Activated CD4-positive, CD25-positive, alpha-beta regulatory T cell treated with anti-CD3 and anti-CD28 coated beads, Interleukin-2, amount 50 U/mL, for 16 hours (primary cell): Measurements from ENCODE around the gene CSPG5.

Experiments
- DNase-seq: peaks from one replicate; pipeline ENCODE4 v3.0.0-alpha.2; 2020; ENCODE audit warnings: low read depth, low spot score

Gene CSPG5, protein sequence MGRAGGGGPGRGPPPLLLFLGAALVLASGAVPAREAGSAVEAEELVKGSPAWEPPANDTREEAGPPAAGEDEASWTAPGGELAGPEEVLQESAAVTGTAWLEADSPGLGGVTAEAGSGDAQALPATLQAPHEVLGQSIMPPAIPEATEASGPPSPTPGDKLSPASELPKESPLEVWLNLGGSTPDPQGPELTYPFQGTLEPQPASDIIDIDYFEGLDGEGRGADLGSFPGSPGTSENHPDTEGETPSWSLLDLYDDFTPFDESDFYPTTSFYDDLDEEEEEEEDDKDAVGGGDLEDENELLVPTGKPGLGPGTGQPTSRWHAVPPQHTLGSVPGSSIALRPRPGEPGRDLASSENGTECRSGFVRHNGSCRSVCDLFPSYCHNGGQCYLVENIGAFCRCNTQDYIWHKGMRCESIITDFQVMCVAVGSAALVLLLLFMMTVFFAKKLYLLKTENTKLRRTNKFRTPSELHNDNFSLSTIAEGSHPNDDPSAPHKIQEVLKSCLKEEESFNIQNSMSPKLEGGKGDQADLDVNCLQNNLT

DNA sequence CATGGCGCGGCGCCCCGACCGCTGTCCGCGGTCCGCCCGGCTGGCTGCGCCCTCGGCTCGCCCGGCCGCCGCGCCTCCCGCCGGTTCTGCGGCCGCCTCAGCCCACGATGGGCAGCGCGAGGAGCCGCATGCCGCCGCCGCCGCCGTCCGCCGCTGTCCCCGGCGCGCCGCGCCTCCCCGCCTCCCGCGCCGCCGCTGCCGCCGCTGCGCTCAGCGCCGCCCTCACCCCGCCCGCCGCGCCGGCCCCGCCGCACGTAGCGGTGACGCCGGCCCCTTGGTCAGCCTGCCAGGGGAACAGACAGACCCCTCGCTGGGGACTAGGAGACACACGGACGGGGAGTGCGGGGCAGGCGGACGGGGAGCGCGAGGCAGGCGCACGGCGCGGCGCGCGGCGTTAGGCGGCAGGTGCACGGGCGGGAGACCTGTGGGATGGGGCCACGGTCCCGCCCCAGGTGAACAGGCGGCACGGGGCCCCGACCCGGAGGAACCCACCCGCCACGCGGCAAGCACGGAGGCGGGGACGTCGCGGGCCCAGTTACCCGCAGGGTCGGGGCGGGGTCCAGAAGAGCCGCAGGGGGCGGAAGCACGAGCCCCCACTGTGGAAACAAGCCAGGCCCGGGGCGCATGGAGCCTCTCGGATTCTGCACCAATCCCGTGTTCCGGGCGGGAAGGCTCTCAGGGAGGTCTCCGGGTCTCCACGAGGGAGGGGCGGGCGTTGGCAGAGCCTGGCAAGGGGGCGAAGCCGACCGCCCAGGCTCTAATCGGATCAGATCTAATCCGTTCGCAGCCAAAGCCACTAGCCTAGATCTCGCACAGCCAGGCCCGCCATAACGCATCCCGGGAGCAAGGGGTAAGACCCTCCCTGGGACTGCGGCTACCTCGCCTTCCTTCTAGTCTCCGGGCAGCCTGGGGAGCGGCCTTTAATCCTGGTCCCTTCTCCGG is at the start of gene CSPG5:
Gene CSPG5, minus strand, starts transcription at position 175 of the 942 bp plus-strand sequence. Its CDS starts 172 bp downstream, at position 3.
- no peak for DNase-seq

DNA sequence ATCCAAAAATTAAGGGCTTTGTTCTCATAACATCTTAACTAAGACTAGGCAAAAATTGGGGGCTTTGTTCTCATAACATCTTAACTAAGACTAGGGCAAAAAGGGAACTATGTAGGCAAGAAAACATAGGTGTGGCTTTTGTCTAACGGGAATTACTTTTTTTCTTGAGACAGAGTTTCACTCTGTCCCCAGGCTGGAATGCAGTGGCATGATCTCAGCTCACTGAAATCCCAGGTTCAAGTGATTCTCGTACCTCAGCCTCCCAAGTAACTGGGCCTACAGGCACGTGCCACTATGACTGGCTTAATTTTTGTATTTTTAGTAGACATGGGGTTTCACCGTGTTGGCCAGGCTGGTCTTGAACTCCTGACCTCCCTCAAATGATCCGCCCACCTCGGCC is 49.8 kb upstream of the CSPG5 start:
- DNase-seq: no peak

DNA sequence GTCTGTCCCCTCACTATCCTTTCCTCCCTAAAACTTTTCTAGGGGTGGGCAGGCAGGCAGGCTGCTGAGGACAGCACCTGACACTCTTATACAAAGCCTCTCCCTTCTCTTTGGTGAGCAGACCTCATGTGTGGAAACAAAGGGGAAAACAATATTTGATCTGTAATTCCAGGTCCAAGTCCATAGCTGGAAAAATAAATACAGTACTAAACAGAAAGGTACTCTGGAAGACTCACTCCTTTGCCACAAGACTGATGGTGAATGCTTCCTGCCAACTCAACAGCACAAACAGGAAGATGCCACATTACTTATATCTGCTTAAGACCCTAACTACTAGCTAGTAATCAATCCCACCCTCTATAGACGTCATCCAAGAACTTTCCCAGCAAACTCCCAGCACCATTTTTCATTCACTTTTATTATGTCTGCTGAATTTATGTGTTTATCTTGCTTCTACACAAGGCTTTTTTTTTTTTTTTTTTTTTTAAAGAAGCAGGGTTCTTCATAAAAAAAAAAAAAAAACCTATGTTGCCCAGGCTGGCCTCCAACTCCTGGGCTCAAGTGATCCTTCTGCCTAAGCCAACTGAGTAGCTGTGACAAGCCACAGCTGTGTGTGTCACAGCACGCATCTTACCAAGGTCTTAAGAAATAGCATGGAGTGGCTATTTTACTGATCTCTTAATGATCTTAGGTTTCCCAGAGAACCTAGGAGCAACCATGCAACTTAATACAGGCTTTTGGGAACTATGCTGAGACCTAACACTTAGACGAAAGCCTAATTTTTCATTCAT is 44.2 kb upstream of the CSPG5 start:
- DNase-seq: no peak

DNA sequence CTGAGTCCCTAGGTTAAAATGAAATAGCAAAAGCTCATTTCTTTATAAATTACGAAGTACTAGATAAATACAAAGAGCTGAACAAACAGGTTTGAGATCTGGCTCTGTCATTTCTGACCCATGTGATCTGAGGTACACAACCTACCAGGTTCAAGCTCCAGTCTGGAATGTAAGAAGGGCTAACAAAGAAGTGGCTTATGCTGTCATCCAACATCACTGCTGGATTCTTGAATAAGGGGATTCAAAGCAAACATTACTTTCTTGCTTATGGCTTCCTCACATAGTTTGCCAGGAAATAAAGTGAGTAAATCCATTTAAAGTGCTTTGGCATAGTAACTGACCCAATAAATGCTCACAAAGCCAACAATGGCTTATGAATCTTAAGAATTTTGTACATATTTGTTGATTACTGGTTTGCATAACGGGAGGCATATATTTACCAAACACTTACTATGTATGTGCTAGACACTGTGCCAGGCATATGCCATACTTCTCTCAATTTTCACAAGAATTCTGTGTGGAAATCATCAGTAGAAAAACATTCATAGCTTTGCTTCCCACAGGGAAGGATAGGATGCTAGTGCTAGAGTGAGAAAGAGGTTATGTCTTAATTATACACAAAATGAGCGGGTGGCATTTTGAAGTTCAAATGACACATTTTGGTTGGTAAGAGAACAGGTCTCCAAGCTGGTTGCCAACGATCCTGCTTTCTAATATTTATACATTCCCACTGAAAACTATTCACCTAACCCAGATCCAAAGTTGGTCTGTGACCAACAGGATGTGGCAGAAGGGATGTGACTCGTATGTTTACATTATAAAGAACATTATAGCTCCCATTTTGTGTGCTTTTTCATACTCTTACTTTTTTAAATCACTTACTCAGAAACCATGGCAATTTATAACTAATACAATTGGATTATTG is 38.7 kb upstream of the CSPG5 start:
- DNase-seq: no peak

DNA sequence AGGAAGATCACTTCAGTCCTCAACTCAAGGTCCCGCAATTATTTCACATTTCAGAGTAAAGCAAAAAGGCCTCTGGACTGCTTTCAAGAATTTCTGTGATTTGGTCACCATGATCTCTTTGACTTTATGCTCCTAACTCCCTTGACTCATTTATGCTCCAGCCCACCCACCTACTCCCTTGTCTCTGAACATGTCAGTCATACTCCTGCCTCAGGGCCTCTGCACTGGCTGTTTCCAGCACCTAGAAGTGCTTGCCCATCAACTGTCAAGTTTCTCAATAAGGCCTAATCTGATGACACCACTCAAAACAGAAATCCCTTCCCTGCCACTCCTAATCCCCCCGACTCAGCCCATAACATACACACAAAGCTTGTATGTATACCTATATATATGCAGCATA is 36.1 kb upstream of the CSPG5 start:
- no peak for DNase-seq

DNA sequence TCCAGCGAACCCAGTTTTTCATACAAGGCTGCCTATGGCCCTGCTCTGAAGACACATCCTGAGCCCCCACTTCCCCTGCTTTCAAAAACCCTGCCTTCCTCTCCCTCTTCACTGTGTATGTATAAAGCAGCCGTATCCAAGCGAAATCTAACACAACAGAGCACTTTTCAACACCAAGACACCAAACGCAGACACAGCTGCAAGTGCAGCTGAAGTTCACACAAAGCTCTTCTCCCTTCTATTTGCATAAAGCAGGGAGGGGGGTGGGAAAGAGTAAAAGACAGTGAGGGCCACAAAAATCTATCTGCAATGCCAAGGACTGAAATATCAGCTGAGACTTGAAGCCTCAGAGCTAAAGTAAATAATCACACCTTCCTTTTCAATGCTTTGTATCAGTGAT is 35.1 kb upstream of the CSPG5 start:
- no peak for DNase-seq

DNA sequence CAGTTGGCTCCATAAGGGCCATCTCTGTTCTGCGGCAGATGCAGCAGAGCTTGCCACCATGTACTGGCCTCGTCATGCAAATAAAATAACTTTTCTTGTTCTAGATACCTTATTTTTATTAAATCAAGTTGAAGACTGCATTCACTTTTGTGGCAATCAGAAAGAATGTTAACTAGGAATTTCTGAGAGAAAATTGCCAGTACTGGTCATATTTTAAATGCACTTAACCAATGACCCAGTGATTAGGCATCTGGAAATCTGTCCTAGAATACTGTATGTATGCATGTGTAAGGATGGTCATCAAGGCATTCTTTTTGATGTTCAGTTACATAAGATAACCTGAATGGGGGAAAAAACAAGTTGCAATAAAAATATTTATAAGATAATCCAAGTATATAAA is 34.2 kb upstream of the CSPG5 start:
- DNase-seq: no peak

DNA sequence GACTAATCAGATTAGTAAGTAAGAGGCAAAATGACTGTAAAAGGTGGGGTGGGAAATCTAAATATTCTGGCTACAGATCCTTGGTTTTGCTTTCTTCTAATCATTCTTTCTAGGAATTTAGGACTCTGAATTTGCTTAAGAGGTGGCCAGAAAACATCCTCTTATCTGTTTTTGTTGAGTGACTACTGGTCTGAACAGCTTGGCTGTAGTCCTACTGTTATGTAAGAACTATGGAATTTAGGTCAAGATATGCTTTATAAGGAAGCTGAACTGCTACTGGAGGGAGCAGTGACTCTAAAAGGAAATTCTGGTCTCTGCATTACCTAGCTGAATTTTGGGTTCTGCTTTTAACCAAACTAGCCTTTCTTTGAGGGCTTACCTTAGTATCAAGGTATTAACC is 33.5 kb upstream of the CSPG5 start:
- DNase-seq: no peak

DNA sequence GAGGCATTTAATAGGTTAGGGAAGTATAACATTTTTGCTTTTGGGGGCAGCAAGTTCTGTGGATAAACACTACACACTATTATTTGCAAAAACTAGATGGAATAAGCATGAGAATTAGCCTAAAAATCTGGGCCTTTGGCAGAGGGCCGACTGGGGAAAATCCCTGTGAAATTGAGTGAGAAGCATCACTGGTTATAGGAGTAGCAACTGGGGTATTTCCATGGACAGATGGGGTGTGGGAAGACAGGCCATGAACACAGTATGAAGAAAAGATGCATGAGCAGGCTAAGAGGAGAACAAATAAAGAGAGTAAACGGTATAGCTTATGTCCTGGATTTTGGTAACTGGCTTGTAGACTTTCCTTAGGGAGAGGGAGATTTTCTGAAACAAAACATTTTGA is 32.9 kb upstream of the CSPG5 start:
- DNase-seq: no peak

DNA sequence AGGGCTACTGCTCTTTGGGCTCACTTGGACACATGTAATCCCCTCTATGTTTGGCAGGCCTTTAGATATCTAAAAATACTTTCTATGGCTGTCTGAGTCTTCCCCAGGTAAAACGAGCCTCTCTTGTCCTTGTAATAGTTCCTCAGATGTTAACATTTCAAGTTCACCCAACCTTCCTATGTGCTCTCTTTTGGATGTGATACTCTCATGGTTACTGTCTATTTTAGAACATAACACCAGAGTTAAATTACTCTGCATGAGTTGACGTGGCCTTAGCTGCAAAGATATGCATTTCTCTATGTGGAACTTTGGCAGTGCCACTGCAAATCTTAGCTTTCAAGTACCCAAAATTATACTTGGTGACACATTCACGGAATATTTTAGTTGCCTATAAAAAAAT is 31.9 kb upstream of the CSPG5 start:
- no peak for DNase-seq

DNA sequence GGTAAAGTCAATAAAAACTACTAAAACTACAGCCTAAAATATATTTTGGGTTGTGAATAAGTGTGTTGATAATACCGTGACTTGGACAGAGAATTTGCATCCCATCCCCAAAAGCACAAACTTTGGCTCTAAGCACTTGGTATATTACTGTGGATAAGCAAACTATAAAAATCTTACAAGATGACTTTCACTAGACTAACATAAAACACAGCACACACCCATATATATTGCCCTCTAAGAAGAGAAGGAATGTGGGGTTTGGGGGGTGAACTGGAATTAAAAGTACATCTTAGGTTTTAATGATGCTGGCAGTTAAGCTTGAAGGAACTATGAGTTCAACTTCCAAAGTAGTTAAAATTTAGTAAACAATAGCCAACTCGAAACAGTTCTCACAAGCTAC is 28.7 kb upstream of the CSPG5 start:
- no peak for DNase-seq

DNA sequence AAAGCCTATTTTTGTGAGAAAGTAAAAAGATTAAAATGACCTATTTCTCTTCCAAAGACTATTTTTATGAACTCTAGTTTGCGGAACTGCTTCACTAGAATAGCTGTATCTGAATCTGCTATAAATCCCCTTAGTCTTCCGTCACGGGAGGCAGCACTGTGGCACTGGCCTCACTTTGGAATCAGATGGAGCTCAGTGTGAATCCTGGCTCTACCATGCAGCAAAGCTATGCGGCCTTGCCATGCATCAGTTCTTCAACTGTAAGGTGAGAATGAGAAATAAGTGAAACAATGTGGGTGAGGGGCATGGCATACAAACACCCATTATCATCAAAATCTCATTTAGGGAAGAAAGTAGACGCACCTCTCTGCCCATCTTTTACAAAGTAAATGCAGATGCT is 27.5 kb upstream of the CSPG5 start:
- DNase-seq: no peak

DNA sequence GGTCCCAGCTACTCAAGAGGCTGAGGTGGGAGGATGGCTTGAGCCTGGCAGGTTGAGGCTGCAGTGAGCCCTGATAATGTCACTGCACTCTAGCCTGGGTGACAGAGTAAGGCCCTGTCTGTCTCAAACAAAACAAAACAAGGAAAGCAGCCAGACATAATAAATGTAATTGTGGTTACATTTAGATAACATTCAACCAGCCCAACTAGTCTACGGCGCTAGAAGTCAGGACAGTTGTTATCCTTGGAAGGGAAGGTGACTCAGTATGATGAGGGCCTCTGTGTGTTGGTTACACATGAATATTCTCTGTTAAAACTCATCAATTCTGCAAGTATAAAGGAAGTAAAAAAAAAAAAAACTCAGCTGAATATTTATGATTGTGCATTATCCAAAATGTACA is 27.0 kb upstream of the CSPG5 start:
- no peak for DNase-seq

DNA sequence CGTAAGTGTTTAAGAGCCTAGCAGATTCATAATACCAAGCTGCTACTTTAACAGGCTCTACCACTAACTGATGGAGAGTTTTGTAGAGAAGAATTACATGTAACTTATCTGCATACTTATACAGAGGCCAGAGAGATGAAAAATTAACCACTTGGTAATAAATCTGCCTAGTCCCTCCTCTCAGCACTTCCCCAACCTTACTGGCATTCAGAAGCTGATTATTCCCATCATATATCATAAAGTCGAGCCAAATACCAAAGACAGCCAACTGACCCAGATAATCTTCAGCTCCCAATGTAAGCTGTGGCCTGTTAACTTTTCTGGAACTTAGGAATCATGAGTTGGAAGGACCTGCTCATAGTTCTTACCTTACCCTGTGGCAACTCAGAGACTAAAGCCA is 25.5 kb upstream of the CSPG5 start:
- no peak for DNase-seq

DNA sequence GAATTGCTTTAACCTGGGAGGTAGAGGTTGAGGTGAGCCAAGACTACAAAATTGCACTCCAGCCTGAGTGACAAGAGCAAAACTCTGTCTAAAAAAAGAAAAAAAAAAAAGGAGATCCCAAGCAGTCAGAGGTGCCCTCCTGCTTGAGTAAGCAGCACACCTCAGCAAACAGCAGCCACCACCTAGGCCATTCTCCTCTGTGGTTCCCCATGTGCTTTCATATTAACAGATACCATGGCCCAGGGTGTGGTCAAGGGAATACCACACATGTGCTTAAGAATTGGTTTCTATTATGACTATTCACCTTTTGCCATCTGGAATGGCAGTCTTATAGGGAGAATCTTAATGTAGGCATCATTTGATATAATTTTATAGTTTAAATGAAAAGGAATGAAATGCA is 24.7 kb upstream of the CSPG5 start:
- no peak for DNase-seq

DNA sequence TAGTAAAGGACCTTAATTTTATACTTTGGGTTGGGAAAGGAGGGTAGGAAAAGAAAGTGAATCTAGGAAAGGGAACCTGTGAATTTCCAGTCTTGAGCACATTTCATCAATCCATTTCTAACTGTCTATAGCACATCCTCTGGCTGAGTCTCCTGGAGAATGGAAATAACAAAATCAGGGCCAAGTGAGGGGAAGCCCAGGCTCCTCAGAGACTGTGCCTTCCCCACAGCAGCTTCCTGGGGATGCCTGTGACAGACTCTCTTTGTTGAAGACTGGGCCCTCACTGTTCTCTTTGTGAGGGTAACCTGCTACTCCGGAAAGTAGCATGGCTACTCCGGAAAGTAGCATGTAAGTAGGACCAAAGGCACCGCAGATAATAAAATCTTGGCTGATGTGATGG is 22.6 kb upstream of the CSPG5 start:
- no peak for DNase-seq

DNA sequence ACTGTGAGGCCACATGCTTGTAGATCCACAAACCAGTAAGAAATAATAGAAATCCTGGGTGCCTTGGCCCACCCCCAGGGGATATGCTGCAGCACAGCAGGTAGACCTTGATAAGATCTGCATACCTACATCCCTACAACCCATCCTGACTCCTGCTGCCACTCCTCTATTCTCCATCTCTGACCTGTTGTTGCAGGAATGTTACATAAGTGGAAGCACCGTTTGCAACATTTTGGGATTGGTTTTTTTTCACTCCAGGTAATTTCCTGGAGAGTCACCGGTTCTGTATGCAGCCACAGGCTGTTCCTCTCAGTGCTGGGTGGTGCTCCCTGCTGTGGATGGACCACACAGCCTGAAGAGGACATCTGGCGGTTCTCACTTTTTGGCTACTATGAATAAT is 16.1 kb upstream of the CSPG5 start:
- DNase-seq: no peak

DNA sequence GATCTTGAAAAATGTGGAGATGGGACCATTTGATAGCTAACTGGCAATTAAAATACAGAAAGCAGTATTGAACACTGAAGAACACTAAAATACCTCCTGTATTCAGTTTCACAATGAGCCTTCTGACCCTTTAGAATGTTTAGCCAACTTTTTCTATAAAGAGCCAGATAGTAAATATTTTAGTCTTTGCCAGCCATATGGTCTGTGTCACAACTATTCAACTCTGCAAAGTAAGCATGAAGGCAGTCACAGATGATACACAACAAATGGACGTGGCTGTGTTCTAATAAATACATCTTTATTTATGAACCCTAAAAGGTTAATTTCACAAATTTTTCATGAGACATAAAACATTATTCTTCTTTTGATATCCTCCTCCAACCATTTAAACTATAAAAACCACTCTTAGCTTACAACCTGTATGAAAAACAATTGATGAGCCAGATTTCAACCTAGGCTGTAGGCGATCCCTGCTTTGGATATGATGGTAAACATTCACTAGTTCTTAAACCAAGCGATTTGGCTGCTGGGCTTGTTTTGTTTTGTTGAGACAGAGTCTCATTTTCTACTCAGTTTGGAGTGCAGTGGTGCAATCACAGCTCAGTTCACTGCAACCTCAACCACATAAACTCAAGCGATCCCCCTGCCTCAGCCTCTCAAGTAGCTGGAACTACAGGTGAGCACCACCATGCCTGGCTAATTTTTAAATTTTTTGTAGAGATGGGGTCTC is 13.6 kb upstream of the CSPG5 start:
- no peak for DNase-seq

DNA sequence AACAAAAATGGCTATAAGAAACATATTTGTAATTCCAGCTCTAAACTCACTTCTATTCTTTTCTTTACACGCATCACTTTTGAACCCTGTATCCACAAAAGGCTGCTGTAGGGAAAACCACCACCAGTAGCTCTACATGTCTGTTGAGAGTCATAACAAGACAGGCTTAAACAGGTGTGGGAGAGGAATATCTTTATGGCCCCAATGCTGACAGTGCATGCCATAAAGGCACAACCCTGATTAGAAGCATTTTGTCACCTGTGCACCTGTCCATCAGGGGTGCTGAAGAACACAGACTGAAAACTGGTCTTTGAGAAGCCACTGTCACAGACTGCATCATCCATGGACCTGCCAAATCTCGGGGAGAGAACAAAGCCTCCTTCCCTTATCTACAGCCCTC is 11.6 kb upstream of the CSPG5 start:
- no peak for DNase-seq

DNA sequence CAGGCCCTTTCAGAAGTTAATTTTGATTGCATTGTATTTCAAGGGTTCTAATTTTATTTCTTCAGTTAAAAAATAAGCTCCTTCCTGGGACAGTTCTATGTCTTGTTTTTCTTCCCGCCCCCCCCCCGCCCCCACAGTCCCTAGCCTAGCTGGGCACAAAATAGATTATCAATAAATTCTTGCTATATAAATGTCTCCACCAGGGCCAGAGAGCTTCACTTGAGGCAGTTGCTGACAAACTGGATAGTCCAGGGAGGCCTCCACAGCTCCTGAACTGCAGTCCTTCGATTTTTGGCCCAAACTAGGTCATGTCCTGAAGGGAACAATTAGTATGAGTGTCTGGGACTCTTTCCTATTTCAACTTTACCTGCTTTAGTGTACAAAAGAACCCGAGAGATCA is 9.9 kb upstream of the CSPG5 start:
- DNase-seq: no peak
